ENCODE measurements around the gene RAPGEF3. TPM values are rescaled to one million over a fixed set of nuclear protein-coding genes. Genes with fewer than 3 reads are reported as not detected.

RAPGEF3 gene
- total and polyA plus RNA-seq, 9 donors = 16.9 to 132 (median 83.5) TPM

DNA sequence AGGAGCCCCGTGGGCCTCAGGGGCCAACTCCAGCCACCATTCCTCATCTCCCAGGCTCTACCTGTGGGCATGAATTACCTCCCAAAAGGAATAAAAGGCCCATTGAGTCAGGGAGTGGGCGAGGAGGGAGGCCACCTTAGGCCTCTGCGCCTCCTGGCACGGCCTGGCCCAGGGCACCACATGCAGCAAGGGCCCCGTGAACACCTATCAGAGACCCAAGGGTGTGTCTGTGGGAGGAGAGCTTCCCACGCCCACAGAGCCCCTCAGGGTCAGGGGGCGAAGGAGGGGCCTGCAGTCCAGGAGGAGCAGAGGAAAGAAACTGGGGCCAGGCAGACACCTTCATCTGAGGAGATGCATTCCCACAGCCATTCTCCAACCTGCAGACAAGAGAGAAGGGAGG is 12.2 kb downstream of the RAPGEF3 start:
- Histone ChIP-seq H3K27me3 (no peaks in the 10 kb centered on the region), H3K27ac (peak overlapping the region in 1 of 2 donors; percentile 23), H3K9me3 (no peaks in the 10 kb centered on the region), H3K36me3 (no peaks in the 10 kb centered on the region), H3K4me3 (no peak overlapping the region), H3K4me1 (ENCODE audit: insufficient read depth) (peaks cover 5% of the 10 kb centered on the region)
- intact Hi-C loops (cut with DNase I) = no loop called here
- no peak for DNase-seq
- WGBS, 3 donors = 84 to 88% (median 85%) methylated on average over 7 of the region's 7 CpGs
- no peak for TF ChIP-seq POLR2A (IDR thresholded peaks at IDR 0.05)
- TF ChIP-seq, protein P1, sequence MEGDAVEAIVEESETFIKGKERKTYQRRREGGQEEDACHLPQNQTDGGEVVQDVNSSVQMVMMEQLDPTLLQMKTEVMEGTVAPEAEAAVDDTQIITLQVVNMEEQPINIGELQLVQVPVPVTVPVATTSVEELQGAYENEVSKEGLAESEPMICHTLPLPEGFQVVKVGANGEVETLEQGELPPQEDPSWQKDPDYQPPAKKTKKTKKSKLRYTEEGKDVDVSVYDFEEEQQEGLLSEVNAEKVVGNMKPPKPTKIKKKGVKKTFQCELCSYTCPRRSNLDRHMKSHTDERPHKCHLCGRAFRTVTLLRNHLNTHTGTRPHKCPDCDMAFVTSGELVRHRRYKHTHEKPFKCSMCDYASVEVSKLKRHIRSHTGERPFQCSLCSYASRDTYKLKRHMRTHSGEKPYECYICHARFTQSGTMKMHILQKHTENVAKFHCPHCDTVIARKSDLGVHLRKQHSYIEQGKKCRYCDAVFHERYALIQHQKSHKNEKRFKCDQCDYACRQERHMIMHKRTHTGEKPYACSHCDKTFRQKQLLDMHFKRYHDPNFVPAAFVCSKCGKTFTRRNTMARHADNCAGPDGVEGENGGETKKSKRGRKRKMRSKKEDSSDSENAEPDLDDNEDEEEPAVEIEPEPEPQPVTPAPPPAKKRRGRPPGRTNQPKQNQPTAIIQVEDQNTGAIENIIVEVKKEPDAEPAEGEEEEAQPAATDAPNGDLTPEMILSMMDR (IDR thresholded peaks at IDR 0.05) = no peak
- TF ChIP-seq EP300 (IDR thresholded peaks at IDR 0.05) = no peak

DNA sequence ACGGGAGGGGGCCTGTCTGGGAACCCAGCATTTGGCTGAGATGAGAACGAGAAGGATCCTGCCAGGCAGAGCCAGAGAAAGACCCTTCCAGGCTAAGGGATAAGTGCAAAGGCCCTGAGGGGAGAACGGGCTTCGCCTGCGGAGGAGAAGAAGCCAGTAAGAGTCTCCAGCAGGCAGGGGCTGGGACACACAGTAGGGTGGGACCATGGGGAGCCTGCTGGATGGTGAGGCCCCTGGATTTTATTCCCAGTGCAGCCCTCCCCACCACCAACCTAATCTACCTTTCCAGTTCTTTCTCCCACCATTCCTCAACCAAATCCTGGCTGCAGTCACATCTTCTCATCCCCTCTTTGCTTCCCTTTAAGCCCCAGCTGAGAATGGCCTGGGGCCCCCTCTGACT is 12.6 kb downstream of the RAPGEF3 start:
- Histone ChIP-seq H3K4me1 (ENCODE audit: insufficient read depth) (peaks cover 5% of the 10 kb centered on the region), H3K27me3 (no peaks in the 10 kb centered on the region), H3K27ac (peak overlapping the region; percentile 17 to 23), H3K36me3 (no peaks in the 10 kb centered on the region), H3K4me3 (no peak overlapping the region), H3K9me3 (no peaks in the 10 kb centered on the region)
- intact Hi-C loops (cut with DNase I) = no loop called here
- TF ChIP-seq, protein P1 (IDR thresholded peaks at IDR 0.05) = no peak
- TF ChIP-seq EP300 (IDR thresholded peaks at IDR 0.05) = no peak
- TF ChIP-seq POLR2A (IDR thresholded peaks at IDR 0.05) = no peak
- 80 to 85% (median 84%) methylated on average over 5 of the region's 5 CpGs for WGBS, 3 donors
- no peak for DNase-seq

DNA sequence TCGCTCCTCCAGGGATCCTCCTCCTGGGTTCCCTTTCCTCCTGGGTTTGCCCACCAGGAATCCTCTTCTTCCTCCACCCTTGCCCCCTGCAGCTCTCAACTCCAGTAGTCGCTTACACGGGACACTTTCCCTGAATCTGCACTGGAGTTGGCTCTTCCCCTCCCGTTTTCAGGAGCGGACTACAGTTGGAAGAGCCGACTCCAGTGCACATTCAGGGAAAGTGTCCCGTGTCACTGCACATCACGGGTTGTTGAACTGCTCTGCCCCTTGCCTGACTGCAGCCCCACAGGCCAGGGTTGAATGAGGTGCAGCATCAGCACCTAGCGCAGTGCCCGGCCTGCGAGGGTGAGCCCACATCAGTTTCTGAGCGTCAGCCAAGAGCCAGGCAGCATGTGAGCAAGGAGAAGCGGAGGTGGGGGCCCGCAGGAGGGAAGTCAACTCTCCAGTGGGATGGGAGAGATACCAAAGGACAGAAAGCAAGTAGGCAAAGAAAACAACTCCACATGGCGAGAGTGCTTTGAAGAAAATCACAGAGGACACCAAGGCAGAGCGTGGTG is 13.1 kb downstream of the RAPGEF3 start:
- Histone ChIP-seq H3K4me3 (no peak overlapping the region), H3K27me3 (no peaks in the 10 kb centered on the region), H3K36me3 (no peaks in the 10 kb centered on the region), H3K4me1 (ENCODE audit: insufficient read depth) (peaks cover 4% of the 10 kb centered on the region), H3K9me3 (no peaks in the 10 kb centered on the region), H3K27ac (peak overlapping the region in 1 of 2 donors; percentile 23)
- TF ChIP-seq, protein P1 (IDR thresholded peaks at IDR 0.05) = no peak
- TF ChIP-seq EP300 (IDR thresholded peaks at IDR 0.05) (no peak), POLR2A (IDR thresholded peaks at IDR 0.05) (no peak)
- intact Hi-C loops (cut with DNase I) = loop anchor here in 1 of 4 donors (2.0 kb wide), 1 partner anchor 31 kb away; no protein-coding TSS in a partner anchor
- WGBS, 3 donors = 66 to 70% (median 68%) methylated on average over 16 of the region's 16 CpGs
- DNase-seq = no peak

DNA sequence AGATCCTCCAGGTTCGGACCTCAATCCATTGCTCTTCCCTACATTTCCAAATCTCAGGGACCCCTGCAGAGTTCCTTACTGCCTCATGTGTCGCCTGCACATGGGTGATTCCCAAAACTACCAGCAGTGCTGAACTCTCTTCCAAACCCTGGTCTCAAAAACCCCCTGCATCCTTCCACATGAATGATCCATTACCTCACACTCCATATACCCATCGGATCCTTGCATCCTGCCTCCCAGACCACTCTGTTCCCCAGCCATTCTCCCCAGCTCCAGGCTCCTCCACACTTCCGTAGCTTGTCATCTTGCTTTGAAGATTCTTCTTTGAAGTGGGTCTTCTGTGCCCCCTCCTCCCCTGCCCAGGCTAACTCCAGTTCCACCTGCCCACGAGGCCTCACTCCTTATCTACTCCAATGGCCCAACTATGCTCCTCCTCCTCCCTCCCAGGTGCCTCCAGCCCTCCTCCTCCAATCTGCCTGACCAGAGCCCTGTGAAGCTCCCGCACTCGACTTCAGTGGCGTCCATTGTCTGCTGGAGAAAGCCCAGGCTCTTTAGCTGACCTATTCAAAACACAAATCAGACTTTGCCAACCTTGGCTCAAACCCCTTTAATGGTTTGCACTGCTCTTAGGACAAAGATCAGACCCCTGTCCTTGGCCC is 13.8 kb downstream of the RAPGEF3 start:
- no peak overlapping the region for H3K27ac ChIP-seq
- no peak overlapping the region for H3K4me3 ChIP-seq
- H3K9me3 ChIP-seq = no peaks in the 10 kb centered on the region
- no peaks in the 10 kb centered on the region for H3K4me1 ChIP-seq (ENCODE audit: insufficient read depth)
- no peak for TF ChIP-seq POLR2A (IDR thresholded peaks at IDR 0.05)
- TF ChIP-seq, protein P1 (IDR thresholded peaks at IDR 0.05) = no peak
- no peak for TF ChIP-seq EP300 (IDR thresholded peaks at IDR 0.05)
- 76 to 82% (median 78%) methylated on average over 8 of the region's 8 CpGs for WGBS, 3 donors
- no peaks in the 10 kb centered on the region for H3K27me3 ChIP-seq
- no peak for DNase-seq
- H3K36me3 ChIP-seq = no peaks in the 10 kb centered on the region
- intact Hi-C loops (cut with DNase I) = loop anchor here in 2 of 4 donors (2.0 to 5.0 kb wide), 3 partner anchors 32 to 38 kb away; partner anchors contain the start of gene RPAP3 (in 1 of the 2)
